ENCODE data around the gene NAP1L5.

The NAP1L5 gene

GRCh38 chr4:88713782-88714181, 16.2 kb upstream of the NAP1L5 start:
- no peak overlapping the region for H3K4me3 ChIP-seq (ENCODE audit: low read depth, low read length)
- no peak for DNase-seq (ENCODE audit: low read depth)
- no peak for TF ChIP-seq CTCF (conservative IDR thresholded peaks at IDR 0.05; ENCODE audit: low read depth, low read length)

- H3K4me3 ChIP-seq (ENCODE audit: low read depth, low read length): no peak overlapping the region
- DNase-seq (ENCODE audit: low read depth): no peak
- TF ChIP-seq CTCF (conservative IDR thresholded peaks at IDR 0.05; ENCODE audit: low read depth, low read length): no peak
Measured at GRCh38 chr4:88709989-88710388, 12.4 kb upstream of the NAP1L5 start.

- peak; percentile 78 for TF ChIP-seq CTCF (conservative IDR thresholded peaks at IDR 0.05; ENCODE audit: low read depth, low read length)
- peak; percentile 85 for DNase-seq (ENCODE audit: low read depth)
Measured at GRCh38 chr4:88706574-88706973, 8.9 kb upstream of the NAP1L5 start.

GRCh38 chr4:88705805-88706492, 8.3 kb upstream of the NAP1L5 start:
- TF ChIP-seq CTCF (conservative IDR thresholded peaks at IDR 0.05; ENCODE audit: low read depth, low read length): no peak
- no peak overlapping the region for H3K4me3 ChIP-seq (ENCODE audit: low read depth, low read length)
- peak; percentile 35 for DNase-seq (ENCODE audit: low read depth)

More at GRCh38 chr4:88706574-88706973, 8.9 kb upstream of the NAP1L5 start:
- H3K4me3 ChIP-seq (ENCODE audit: low read depth, low read length): no peak overlapping the region

GRCh38 chr4:88705223-88705622, 7.6 kb upstream of the NAP1L5 start:
- DNase-seq (ENCODE audit: low read depth): no peak
- H3K4me3 ChIP-seq (ENCODE audit: low read depth, low read length): no peak overlapping the region
- no peak for TF ChIP-seq CTCF (conservative IDR thresholded peaks at IDR 0.05; ENCODE audit: low read depth, low read length)

GRCh38 chr4:88702782-88703181, 5.2 kb upstream of the NAP1L5 start:
- no peak overlapping the region for H3K4me3 ChIP-seq (ENCODE audit: low read depth, low read length)
- no peak for TF ChIP-seq CTCF (conservative IDR thresholded peaks at IDR 0.05; ENCODE audit: low read depth, low read length)
- no peak for DNase-seq (ENCODE audit: low read depth)

- no peak overlapping the region for H3K4me3 ChIP-seq (ENCODE audit: low read depth, low read length)
- no peak for TF ChIP-seq CTCF (conservative IDR thresholded peaks at IDR 0.05; ENCODE audit: low read depth, low read length)
Measured at GRCh38 chr4:88698519-88698918, 890 bp upstream of the NAP1L5 start.

More at GRCh38 chr4:88698519-88698918, 890 bp upstream of the NAP1L5 start:
- DNase-seq (ENCODE audit: low read depth): no peak
